COLO829 (cell line): Measurements from ENCODE around the gene ADGRE1.
A peak's percentile ranks its signal among the peaks of the same experiment; 100 is the strongest.

ENCODE experiments used
- DNase-seq: peaks from one replicate; pipeline ENCODE4 v3.0.0; 2012; ENCODE audit warnings: low spot score

ADGRE1 gene

GRCh38 chr19:6955082-6955481 lies 67.7 kb downstream of the ADGRE1 start:
- no peak for DNase-seq

DNA sequence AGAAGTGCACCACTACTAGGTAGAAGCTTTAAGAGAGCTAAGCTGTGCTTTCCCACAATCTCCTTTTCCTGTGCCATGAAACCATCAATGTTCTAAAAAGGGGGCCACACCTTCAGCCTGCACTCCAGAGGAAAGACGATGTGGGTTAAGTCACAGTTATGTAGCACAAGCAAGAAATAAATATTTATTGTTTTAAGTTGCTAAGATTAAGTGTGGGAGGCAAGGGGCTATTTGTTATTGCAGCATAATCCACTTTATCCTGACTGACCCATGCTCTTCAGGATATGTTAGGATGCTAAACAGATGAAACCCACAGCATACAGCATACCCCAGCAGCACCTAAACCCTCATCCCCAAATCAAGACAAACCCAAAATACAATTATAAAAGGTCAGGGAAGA lies 69.2 kb downstream of the ADGRE1 start:
- no peak for DNase-seq

- no peak for DNase-seq
These were observed 71.4 kb downstream of the ADGRE1 start for GRCh38 chr19:6958791-6959190.

- no peak for DNase-seq
These were observed 76.0 kb downstream of the ADGRE1 start for GRCh38 chr19:6963244-6963852.

DNA sequence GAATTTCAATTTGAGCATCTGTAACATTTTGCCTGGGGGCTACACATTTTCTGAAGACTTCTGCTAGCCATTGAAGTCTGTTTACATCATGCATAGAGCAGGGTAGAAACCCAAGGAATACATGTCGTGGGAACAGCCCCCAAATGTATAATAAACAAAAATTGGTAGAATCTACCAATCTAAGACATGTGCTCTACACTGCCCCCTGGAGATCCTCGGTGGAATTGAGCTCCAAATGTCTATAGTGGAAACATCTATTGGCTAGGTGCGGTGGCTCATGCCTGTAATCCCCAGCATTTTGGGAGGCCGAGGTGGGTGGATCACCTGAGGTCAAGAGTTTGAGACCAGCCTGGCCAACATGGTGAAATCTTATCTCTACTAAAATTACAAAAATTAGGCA lies 76.6 kb downstream of the ADGRE1 start:
- no peak for DNase-seq

DNA sequence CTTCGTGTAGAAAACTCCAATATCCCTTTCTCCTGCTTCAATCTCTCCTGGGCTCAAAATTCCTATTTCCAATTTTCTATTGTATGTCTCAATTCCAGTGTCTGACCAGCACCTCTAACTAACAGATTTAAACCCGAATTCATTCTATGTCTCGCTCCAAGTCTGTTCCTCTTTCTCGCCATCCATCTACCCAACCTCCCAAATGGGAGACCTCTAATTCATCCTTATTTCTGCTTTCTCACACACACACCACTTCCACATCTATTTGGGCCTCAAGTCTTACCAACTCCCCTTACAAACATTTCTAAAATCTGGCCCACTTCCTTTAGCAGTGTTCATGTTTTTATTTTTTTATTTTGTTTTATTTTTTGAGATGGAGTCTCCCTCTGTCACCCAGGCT lies 80.6 kb downstream of the ADGRE1 start:
- no peak for DNase-seq

GRCh38 chr19:6969490-6969889 lies 82.1 kb downstream of the ADGRE1 start:
- no peak for DNase-seq

- DNase-seq, result peak; percentile 54
These were observed 82.6 kb downstream of the ADGRE1 start for GRCh38 chr19:6970021-6970420.

- DNase-seq, result peak; percentile 81
These were observed 83.1 kb downstream of the ADGRE1 start for GRCh38 chr19:6970443-6970842.

DNA sequence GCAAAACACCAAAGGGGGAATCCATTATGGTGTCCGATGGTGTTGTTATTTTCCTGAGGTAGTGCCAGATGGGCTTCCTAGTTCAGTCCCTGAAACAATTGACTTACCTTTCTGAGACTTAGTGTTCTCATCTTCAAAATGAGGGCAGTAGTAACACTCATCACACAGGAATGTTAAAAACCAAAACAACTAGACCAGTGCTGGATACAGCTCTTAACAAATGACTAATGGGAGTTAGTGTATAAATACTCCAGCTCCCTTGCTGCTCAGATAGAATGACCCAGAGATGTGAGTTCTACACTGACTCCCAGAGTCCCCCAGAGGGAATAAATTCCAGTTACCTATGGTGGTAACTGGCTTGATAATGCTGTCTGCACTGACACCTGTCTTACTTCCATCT lies 84.0 kb downstream of the ADGRE1 start:
- no peak for DNase-seq

- no peak for DNase-seq
These were observed 88.8 kb downstream of the ADGRE1 start for GRCh38 chr19:6976197-6976596.

GRCh38 chr19:6979399-6979798 lies 92.0 kb downstream of the ADGRE1 start:
- no peak for DNase-seq

- no peak for DNase-seq
These were observed 96.1 kb downstream of the ADGRE1 start for GRCh38 chr19:6983448-6983847.

DNA sequence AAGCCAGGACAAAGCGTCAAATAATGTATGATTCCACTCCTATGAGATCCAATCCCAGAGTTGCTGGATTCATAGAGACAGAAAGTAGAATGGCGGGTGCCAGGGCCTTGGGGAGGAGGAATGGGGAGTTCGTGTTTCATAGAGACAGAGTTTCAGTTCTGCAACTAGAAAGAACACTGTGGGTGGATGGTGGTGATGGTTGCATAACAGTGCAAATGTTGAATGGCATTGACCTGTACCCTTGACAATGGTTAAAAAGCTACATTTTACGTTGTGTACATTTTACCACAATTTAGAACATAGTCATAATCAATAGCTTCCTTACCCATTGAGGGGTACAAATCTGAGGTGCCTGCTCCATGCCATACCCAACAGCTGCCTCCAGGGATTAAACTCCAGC lies 100.5 kb downstream of the ADGRE1 start:
- DNase-seq, result no peak

- DNase-seq, result no peak
These were observed 100.9 kb downstream of the ADGRE1 start for GRCh38 chr19:6988257-6988656.
